H1 (cell line): ENCODE results near the gene UQCC5. TPM values are rescaled to one million over a fixed set of nuclear protein-coding genes. Genes with fewer than 3 reads are reported as not detected.

Source experiments
- BCL11A ChIP-seq, 2 experiments: IDR thresholded peaks; one replicate each; pipeline ENCODE4 v1.6.1; 2011; ENCODE audit warnings: low read depth in 2 of 2, low read length in 2 of 2, mild to moderate bottlenecking in 2 of 2
- POLR2A ChIP-seq, 2 experiments: IDR thresholded peaks; 1 replicate in 1 of 2; 2 replicates in 1 of 2; pipeline ENCODE4 v1.6.1; 2011; ENCODE audit warnings: low read depth in 2 of 2, low read length in 2 of 2, mild to moderate bottlenecking in 2 of 2; ENCODE audit errors: control extremely low read depth in 1 of 2
- polyA plus RNA-seq, 7 experiments: library from polyadenylated mRNA; depleted of rRNA in 3 of 7; stranded (reverse) in 5 of 7; unstranded in 2 of 7; fragments of >200 nt in 5 of 7; fragments of 200-250 nt in 2 of 7; gene quantifications; 1 replicate in 5 of 7; 2 replicates in 1 of 7; 4 replicates in 1 of 7; pipeline versions ENCODE4 v1.2.1 to v1.2.3, GENCODE V29; 2011 to 2013; ENCODE audit warnings: missing spikeins in 2 of 7, mixed read lengths in 2 of 7
- total RNA-seq: library from RNA; stranded (reverse); fragmentation: NEBNext Ultra II Directional; extraction: Animal tissue kit (Norgen Biotek cat#: 25700); gene quantifications from 2 replicates; pipeline ENCODE4 v1.2.1, GENCODE V29; 2021
- TF ChIP-seq, protein P1 (sequence below), 3 experiments: IDR thresholded peaks; 1 replicate in 2 of 3; 2 replicates in 1 of 3; pipeline versions ENCODE4 v1.5.1 to v1.6.1; 2011; ENCODE audit warnings: low read length in 3 of 3, mild to moderate bottlenecking in 3 of 3, inconsistent platforms in 2 of 3, low read depth in 1 of 3, moderate library complexity in 1 of 3; ENCODE audit not compliant: insufficient read depth in 1 of 3; ENCODE audit errors: control extremely low read depth in 1 of 3
- TF ChIP-seq, protein P2 (sequence below): IDR thresholded peaks from 2 replicates; pipeline ENCODE4 v1.6.1; 2011; ENCODE audit warnings: low read depth, mild to moderate bottlenecking, low read length; ENCODE audit not compliant: insufficient read depth

The UQCC5 gene
- total and polyA plus RNA-seq, 2 of the 8 experiments (the other 6 are each of a cell fraction or from before 2014, with no cell fraction given): 35.0 to 37.7 TPM

GRCh38 chr3:52529376-52530333 is 6.8 kb upstream of the UQCC5 start (continued):
- TF ChIP-seq, protein P1, sequence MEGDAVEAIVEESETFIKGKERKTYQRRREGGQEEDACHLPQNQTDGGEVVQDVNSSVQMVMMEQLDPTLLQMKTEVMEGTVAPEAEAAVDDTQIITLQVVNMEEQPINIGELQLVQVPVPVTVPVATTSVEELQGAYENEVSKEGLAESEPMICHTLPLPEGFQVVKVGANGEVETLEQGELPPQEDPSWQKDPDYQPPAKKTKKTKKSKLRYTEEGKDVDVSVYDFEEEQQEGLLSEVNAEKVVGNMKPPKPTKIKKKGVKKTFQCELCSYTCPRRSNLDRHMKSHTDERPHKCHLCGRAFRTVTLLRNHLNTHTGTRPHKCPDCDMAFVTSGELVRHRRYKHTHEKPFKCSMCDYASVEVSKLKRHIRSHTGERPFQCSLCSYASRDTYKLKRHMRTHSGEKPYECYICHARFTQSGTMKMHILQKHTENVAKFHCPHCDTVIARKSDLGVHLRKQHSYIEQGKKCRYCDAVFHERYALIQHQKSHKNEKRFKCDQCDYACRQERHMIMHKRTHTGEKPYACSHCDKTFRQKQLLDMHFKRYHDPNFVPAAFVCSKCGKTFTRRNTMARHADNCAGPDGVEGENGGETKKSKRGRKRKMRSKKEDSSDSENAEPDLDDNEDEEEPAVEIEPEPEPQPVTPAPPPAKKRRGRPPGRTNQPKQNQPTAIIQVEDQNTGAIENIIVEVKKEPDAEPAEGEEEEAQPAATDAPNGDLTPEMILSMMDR (IDR thresholded peaks at IDR 0.05; ENCODE audit: control extremely low read depth in 1 of 3, insufficient read depth in 1 of 3, low read depth in 1 of 3, low read length in 3 of 3): no peak
- TF ChIP-seq POLR2A (IDR thresholded peaks at IDR 0.05; ENCODE audit: control extremely low read depth in 1 of 2, low read depth in 2 of 2, low read length in 2 of 2): no peak
- TF ChIP-seq, protein P2, sequence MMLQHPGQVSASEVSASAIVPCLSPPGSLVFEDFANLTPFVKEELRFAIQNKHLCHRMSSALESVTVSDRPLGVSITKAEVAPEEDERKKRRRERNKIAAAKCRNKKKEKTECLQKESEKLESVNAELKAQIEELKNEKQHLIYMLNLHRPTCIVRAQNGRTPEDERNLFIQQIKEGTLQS: no peak
- no peak for TF ChIP-seq BCL11A (IDR thresholded peaks at IDR 0.05; ENCODE audit: low read depth in 2 of 2, low read length in 2 of 2)
- TF ChIP-seq, all 59 proteins: peak for 0
